Hematopoietic multipotent progenitor cell treated with erythropoietin and hydrocortisone succinate and interleukin-3 and kit ligand, for 6 days (in vitro differentiated cells): ENCODE data around the gene OR52A1.
"Not testable (repeated sequence)": the region's sequence is repeated elsewhere in the genome, so short reads cannot be mapped to it uniquely, and the experiment has no call there.

Source experiments
- DNase-seq: peaks from one replicate; pipeline ENCODE4 v3.0.0-alpha.2; 2015

The OR52A1 gene

DNA sequence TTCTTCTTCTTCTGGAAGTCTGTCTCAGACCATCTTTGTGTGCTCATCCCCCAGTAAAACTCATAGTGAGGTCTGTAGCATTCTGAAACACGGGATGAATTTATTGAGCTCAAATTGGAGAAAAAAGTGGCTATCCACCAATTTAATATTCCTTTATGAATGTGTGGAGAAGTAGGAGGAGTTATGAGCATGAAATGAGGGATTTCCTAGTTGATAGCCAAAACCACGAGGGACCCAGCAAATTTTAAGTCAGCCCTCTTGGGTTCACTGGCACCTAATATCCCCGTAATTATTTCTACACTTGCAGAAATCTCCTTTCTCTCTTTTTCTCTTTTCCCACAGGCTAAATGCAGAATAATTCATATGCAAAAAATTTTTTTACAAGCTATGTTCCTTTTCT, at the start of gene OR52A1:
OR52A1 (minus strand) TSS at position 101 of the 400 bp plus-strand sequence. CDS start 2,388 bp downstream, outside the sequence.
- DNase-seq = no peak

DNA sequence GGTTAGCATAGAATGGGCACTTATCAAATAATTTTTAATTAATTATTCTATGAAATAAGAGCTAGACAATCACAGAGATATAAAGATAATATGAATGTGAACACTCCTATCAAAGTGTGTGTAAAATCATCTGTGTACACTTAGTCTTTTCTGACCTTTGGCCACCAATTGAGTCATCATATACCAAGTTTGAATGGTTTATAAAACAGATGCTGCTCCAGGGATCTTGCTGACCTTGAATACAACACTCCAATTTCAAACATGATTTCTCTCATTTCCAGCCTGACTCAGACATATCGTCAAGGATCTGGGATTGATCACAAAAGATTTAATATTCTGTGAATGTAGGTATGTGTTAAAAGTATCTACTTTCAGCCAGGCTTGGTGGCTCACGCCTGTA, 48.8 kb upstream of the OR52A1 start:
- no peak for DNase-seq

DNA sequence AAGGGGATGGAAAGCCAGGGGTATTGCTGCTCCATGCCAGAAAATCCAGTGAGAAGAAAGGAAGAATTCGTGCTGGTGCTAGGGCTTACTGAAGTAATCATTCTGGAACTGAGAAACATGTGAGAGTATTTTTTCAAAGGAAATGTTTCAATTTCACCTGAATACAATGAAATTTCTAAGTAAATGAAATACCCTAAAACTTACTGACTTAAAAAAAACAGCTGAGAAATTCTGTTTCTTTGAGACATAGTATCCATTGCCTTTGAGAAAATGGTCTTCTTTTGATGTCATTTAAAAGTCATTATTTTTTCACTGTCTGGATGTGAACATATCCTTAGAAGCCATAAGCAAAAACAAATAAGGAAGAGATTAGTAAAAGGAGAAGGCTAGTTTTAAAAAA, 46.0 kb upstream of the OR52A1 start, which contains the start of gene OR51V1:
OR51V1 (minus strand) TSS at position 101 of the 400 bp plus-strand sequence; CDS start at position 101, 0 bp downstream.
- no peak for DNase-seq

DNA sequence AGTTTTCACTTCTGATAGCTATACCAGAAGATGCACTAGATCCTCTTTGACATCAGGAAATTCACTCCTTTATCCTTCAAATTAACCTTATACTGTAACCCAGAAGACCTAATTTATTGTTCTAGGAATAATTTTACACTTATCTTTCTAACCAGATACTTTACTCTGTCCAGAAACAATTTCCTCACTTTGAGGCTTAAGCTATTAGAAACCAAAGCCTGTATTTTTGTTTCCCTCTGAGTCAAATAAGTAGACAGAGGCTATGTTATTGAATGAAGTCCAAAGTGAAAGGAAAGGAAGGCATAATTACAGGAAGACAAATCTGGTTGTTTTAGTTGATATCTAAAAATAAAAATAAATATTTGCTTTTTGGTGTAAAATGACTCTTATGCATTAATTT, 43.7 kb upstream of the OR52A1 start:
- no peak for DNase-seq

DNA sequence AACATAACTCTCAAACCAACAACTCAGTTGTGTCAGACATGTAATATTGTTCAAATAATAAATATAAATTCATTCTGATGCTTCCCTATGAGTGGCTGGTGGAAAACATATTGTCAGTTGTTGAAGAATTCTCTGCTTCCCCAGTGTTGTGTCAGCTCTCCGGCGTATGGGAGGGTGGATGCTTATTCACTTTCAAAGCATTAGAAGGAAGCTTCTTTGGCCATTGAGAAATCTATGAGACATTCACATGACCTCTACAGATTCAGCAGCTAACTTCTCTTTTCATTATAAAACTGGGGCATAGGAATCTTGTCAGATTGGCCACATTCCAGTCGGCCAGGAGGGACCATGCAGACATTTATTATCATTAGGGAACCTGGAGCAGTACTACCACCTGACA, 43.0 kb upstream of the OR52A1 start:
- peak; percentile 18 for DNase-seq

DNA sequence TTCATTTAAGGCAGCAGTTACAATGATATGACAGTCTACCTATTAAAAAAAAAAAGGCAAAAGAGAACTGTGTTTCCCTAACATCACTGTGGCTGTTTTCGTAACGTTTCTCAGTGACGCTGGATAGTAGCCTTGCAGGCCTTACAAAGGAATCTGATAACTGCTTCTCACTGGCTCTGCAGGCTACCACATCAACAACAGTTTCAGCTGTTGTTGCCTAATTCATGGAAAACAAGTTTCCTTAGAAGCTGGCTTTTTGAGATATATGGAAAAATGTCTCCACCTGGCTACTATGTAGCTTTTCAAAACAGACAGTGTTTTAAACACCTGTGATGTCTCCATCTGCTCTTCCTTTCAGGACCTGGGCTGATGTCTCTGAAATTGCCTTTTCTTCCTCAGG, 42.2 kb upstream of the OR52A1 start:
- DNase-seq = no peak

DNA sequence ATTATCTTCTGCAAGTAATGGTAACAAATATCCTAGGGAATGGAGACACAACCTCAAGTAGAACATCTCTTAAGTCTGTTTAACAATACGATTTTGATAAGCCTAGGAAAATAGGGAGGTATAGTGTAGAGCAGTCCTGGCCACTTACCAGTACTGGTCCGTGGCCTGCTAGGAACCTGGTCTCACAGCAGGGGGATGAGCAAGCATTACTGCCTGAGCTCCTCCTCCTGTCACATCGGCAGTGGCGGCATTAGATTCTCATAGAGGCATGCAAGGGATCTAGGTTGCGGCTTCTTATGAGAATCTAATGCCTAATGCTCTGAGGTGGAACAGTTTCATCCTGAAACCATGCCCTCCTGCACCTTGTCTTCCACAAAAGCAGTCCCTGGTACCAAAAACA, 41.5 kb upstream of the OR52A1 start:
- DNase-seq = no peak

DNA sequence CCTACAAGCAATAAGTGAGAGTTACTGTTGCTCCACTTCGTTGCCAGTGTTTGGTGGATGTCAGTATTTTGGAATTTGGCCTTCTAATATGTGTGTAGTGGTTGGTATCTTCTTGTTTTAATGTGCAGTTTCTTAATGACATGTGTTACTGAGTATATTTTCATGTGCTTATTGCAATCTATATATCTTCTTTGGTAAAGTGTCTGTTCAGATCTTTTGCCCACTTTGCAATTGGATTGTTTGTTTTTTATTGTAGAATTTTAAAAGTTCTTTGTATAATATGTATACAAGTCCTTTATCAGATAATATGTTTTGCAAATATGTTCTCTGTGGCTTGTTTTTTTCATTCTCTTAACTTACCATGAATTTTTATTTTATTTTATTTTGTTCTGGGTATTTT, 38.2 kb upstream of the OR52A1 start:
- DNase-seq = no peak

DNA sequence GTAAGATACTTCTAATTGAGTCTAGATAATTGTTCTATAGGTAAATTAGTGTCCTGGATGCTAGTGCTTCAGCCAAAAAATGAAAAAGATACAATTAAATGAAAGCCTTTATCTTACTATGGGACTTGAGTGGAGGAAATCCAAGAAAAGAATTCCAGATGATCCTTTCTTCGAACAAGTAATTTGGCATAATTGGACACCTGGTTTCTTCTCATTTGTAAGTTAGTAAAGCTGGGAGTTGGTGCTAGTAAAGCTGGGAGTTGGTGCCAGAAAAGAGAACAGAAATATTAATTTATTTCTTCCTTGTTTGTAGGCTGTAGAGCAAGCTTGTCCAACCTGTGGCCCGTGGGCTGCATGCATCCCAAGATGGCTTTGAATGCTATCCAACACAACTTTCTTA, 33.6 kb upstream of the OR52A1 start:
- DNase-seq = no peak

DNA sequence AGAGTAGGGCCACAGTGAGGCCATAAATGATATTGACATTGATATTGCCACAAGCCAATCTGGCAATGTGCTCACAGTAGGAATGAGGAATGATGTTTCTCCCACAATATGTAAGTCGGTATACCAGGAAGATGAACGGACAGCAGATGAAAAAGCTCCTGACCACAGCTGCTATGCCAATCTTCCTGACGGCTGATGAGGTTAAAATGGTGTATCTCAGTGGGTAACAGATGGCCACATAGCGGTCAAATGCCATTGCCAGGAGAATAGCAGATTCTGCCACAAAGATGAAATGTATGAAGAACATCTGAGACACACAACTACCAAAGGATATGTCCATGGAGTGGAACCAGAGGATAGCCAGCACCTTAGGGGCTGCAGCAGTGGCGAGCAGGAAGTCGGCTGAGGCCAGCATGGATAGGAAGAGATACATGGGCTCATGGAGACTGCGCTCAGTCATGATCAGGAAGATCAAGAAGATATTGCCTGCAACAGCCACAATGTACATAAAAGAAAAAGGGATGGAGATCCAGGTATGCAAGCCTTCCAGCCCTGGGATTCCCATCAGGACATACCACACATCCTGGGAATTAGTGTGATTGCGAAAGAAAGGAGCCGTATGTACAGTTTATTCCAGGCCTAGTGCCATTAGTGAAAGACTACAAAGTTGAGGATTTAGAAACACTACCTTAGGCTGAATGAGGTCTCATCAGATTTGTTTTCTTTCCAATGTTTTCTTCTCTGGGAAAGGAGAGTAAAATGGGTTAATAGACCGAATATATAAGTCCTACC, 23.7 kb upstream of the OR52A1 start:
- DNase-seq = no peak

DNA sequence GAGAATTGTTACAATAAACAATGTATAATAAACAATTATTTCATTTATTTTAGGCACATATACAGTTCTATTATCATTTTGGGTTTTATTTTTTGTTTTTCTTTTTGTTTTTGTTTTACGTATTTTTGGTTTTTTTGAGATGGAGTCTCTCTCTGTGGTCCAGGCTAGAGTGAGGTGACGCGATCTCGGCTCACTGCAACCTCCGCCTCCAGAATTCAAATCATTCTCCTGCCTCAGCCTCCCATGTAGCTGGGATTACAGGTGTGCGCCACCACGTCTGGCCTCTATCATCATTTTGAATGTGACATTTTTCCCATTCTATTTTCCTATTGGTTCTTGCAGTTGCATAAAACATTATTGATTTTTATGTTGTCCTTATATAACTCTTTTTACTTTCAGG, 20.4 kb upstream of the OR52A1 start:
- no peak for DNase-seq

DNA sequence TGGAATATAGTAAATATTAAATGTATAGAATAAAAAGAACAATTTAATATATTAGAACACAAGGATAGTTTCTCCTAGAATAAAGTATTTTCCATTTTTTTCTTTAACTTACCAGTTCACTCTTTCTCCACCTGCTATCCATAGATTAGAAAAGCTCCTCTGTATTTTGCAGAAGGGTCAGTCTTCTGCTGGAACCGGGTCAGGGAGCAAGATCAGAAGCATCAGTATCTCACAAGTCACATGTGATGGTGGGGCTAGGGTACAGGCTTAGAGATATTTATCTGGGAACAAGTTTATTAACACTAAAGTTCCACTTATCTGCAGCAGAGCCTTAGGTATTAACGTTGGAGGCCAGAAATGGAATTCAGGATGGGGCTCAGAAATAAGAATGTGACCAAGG, 17.3 kb upstream of the OR52A1 start:
- DNase-seq = no peak

DNA sequence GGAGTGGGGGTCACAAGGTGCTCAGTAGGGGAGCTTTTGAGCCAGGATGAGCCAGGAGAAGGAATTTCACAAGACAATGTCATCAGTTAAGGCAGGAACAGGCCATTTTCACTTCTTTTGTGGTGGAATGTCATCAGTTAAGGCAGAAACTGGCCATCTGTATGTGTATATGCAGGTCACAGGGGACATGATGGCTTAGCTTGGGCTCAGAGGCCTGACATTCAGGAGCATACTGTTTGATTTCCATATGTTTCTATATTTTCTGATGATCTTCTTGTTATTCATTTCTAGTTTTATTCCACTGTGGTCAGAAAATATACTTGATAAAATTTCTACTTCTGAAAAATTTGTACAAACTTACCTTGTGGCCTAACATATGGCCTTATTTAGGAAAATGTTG, 11.3 kb upstream of the OR52A1 start:
- not testable (repeated sequence) for DNase-seq

DNA sequence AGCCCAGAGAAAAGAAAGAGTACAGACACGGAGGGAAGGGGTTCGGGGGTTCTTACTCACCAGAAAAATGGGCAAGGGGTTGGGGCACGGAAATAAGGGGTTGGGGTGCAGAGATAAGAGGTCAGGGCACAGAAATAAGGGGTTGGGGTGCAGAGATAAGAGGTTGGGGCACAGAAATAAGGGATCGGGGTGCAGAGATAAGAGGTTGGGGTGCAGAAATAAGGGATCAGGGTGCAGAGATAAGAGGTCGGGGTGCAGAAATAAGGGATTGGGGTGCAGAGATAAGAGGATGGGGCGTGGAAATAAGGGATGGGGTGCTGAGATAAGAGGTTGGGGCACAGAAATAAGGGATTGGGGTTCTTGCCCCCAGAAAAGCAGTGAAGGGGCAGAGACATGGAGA, 10.2 kb upstream of the OR52A1 start:
- not testable (repeated sequence) for DNase-seq

DNA sequence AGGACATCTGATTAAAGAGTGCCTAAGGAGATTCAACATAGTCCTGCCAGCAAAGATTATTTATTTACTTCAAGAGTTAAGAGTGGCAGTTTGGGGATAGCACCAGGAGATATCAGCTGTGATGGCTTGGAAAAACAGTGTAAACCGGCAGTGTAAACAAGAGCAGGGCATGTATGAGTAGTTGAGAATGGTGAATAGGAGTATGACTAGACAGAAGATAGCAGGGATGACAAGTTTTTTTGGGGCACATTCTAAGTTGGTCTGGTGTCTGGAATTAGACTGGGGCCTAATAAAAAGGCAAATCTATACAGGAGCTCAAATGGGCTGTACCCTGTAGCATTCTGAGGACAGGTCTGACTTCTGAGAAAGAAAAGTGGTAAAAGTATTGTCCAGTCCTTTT, 6.5 kb upstream of the OR52A1 start:
- DNase-seq = not testable (repeated sequence)

DNA sequence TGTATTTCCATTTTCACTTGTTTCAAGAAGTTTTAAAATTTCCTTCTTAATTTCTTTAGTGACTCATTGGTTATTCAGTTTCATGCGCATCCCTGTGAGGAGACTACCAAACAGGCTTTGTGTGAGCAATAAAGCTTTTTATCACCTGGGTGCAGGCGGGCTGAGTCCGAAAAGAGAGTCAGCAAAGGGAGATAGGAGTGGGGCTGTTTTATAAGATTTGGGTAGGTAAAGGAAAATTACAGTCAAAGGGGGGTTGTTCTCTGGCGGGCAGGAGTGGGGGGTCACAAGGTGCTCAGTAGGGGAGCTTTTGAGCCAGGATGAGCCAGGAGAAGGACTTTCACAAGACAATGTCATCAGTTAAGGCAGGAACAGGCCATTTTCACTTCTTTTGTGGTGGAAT, 5.7 kb upstream of the OR52A1 start:
- DNase-seq = not testable (repeated sequence)

DNA sequence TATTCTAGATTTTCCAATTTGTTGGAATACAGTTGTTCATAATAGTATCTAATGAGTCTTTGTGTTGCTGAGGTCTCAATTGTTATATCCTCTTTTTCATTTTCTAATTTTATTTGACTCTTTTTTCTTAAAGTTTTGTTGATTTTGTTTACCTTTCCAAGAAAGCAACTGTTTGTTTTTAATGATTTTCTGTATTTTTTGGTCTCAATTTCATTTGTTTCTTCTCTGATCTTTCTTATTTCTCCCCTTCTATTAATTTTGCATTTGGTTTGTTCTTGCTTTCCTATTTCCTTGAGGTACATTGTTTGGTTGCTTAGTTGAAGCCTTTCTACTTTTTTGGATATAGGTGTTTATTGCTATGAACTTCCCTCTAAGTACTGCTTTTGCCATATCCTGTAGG, 5.2 kb upstream of the OR52A1 start:
- no peak for DNase-seq

DNA sequence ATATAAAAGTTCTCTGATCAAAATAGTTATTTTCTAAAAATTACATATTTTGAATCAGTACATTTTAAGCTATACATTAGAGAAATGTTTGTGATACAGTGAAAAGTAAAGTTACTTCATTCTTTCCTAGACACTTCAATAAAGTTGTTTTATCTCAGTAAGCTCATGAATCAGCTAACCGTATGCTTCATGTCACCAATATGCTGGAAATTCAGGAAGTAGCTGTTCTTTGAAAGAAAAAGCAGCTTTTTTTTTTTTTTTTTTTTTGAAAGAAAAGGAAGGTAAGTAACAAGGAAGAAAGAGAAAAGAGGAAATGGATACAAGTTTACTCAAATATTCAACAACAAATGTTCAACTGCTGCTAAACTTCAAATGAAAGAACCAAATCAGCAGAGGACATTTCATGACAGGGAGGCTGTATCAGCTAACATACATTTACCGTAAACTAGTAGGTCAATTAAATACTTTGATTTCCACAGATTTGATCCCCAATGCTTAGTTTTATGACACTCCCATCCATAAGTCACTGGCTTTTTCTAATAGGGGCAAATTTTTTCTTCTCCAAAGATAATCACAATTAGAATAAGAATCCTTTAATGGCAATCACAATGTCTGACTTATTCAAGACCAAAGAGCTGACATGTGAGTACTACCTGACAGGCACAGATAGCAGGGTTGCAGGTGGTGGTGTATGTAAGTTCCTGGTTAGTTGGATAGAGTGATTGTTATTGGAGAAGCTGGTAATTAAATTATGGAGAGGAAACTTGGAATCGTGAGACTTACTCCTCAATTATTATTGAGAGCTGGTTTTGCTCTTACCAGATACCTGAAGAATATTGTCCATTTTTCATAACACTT, 754 bp downstream of the OR52A1 start:
- DNase-seq = peak; percentile 44

DNA sequence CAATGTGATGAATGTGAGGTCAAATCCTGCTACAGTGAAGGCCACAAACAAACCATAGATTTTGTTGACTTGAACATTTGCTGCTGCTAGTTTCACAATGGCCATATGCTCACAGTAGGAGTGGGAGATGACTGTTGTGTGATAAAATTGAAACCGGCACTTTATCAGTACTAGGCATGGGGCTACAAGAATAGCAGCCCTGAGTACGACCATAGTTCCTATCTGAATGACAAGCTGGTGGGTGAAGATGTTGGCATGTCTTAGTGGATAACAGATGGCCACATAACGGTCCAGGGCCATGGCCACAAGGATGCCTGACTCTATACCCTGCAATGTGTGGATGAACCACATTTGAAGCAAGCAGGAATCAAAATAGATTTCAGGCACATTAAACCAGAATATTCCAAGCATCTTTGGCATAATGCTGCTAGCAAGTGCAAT, 2.8 kb downstream of the OR52A1 start:
- peak; percentile 95 for DNase-seq

DNA sequence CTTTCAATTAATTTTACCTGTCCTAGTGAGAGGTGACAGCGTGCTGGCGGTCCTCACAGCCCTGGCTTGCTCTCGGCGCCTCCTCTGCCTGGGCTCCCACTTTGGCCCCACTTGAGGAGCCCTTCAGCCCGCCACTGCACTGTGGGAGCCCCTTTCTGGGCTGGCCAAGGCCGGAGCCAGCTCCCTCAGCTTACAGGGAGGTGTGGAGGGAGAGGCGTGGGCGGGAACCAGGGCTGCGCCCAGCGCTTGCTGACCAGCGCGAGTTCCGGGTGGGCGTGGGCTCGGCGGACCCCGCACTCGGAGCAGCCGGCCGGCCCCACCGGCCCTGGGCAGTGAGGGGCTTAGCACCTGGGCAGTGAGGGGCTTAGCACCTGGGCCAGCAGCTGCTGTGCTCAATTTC, 10.4 kb downstream of the OR52A1 start:
- DNase-seq = not testable (repeated sequence)

DNA sequence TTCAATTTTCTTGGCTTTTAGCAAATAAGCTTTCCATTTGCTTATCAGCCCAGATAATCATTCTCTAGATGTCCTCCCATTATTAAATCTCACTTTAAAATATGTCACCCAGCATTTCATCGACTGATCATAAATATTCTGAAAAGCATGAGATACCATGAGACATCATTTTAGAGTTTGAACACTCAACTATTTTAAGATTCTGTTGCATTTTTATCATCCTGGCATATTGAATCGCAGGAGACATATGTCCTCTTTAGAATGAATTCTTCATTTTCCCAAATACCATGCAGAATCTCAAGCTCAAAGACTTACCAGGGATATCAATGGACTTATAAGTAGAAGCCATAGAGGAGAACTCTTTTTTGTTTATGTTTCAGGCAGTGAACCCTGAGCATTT, 16.6 kb downstream of the OR52A1 start, which contains the start of gene OR52A5:
OR52A5 (minus strand) TSS at position 361 of the 400 bp plus-strand sequence. CDS start 5,714 bp downstream, outside the sequence.
- no peak for DNase-seq

DNA sequence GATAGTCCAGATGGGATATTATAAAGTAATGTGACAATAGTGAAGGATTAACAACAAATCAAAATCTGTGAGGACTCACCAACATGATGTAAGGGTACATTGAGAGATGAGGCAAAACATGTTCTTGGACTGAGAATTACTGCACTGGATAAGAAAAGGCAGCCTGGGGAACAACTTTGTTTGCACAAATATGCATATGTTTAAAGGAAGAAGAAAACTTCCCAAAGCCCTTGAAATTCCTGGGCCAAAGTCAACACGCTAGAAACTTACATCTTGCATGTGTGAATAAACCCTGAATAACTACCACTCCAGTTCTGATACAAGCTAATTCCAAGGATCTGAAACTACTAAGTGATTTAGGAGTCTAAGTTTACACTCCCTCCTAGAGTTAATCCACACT, 17.5 kb downstream of the OR52A1 start:
- no peak for DNase-seq

DNA sequence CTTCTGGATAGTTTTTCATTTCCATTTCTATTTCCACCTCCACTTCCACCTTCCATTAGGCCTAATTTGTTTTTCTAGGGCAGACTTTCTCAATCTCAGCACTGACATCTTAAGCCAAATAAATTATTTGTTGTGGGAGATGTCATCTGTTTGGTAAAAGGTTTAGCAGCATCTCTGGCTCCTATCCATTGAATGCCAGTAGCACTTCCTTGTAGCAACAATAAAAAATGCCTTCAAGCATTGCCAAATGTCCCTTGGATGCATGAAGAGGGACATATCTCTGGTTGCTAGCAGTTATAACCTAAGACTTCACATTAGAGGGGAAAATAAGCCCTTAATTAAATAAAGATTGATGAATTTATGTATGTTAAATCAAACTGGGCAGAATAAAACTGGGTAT, 18.3 kb downstream of the OR52A1 start:
- DNase-seq = no peak
